Hematopoietic multipotent progenitor cell (in vitro differentiated cells): ENCODE data around the gene ARL5C. TPM values are rescaled to one million over a fixed set of nuclear protein-coding genes. Genes with fewer than 3 reads are reported as not detected.
"Not testable (repeated sequence)": the region's sequence is repeated elsewhere in the genome, so short reads cannot be mapped to it uniquely, and the experiment has no call there.

ENCODE experiments used
- DNase-seq, 3 donors: peaks; one replicate each; pipeline ENCODE4 v3.0.0-alpha.2; 2011 to 2015; ENCODE audit warnings: low read depth in 2 of 3, low spot score in 2 of 3
- total RNA-seq: library from RNA; depleted of rRNA; stranded (reverse); fragments of >200 nt; gene quantifications from one replicate; pipeline ENCODE4 v1.2.3, GENCODE V29; 2012

The ARL5C gene
- total RNA-seq, 1 donor = 0.54 TPM

DNA sequence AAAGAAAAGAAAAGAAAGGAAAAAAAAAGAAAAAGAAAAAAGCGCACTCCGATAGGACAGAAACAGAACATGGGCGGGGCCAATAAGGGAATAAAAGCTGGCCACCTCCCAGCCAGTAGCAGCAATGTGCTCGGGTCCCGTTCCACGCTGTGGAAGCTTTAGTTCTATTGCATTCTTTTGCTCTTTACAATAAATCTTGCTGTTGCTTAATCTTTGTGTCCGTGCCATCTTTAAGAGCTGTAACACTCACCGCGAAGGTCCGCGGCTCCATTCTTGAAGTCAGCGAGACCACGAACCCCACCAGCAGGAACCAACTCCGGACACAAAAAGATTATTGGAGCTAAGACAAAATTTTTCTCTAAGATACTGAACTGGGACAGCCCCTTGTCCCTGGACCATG is 3.1 kb upstream of the ARL5C start:
- no peak for DNase-seq

DNA sequence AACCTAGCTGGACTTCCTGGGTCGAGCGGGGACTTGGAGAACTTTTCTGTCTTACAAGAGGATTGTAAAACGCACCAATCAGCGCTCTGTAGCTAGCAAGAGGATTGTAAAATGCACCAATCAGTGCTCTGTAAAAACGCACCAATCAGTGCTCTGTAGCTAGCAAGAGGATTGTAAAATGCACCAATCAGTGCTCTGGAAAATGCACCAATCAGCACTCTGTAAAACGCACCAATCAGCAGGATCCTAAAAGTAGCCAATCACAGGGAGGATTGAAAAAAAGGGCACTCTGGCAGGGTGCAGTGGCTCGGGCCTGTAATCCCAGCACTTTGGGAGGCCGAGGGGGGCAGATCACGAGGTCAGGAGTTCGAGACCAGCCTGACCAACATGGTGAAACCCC is 2.5 kb upstream of the ARL5C start:
- DNase-seq = not testable (repeated sequence)

DNA sequence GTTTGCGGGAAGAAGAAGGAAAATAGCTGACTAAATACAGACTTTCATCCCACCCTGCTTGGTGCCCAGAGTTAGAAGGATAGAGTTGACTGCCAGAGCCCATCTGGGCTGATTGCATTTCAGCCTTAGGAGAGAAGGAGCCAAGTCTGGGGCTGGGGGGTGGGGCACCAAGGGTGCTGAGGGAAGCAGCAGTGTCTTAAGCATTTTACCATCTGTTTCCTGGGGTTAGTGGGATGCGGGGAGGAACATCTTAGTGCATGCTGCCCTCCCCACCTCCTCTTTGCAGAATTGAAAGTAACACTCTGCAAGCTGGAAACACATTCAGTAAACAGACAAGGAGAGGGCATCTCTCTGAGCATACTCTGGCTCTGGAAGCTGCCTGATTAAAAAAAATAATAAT is 1.5 kb upstream of the ARL5C start:
- DNase-seq = peak in 2 of 3 donors; percentile 83 to 95

DNA sequence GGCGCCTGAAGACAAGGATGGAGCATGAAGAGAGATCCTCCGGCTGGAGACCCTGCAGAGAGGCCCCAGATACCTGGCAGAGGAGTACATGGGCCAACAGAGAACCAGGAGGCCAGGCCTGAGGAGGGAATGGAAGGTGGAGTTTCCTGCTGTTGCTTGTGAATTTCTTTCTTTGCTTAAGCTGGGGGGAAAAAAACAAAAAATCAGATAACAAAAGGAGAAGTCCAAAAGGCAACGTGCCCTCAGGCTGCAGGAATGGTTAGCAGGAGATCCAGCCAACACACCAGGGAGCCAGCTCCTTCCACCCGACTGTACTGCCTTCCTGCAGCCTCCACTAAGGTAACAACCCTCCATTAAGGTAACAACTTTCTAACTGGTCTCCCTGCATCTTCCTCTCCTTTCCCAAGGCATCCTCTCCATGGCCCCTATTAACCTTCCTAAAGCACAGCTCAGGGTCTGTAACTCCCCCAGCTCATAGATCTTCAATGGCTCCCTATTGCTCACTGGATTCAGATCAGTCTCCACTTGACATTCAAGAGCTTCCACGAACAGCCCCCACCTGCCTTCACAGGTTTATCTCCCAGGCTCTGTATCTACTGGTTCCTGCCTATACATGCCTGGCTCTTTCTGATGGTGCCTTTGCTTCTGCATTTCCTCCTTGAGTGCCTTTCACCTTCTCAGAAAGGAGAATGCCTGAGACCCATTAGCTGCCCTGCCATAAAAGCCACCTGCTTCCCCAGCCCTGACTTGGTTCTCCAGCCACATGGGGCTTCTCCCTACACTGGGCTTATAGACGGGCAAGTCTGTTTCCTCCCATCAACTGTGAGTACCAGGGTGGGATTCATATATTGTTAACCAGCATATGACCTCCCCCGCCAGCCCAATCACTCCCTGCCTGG is 725 bp upstream of the ARL5C start:
- DNase-seq = peak in 1 of 3 donors; percentile 42

GRCh38 chr17:39165178-39165840 is 652 bp downstream of the ARL5C start:
- no peak for DNase-seq

GRCh38 chr17:39164675-39165143 is 1.3 kb downstream of the ARL5C start:
- DNase-seq = peak in 2 of 3 donors; percentile 89 to 93

DNA sequence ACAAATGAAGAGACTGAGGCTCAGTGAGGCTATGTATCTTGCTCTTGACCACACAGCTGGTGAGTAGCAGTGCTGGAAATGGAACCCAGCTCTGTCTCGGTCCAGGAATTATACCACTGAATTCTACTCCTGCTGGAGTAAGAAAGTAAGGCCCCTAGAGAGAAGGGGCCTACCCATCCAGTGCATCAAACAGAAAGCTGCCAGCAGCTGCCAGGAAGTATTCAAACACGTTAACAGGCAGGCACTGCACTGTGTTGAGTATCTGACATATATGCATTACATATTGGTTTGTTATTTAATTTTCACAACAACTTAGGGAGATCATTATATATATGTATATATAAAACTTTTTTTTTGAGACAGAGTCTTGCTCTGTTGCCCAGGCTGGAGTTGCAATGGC is 4.0 kb downstream of the ARL5C start:
- no peak for DNase-seq

GRCh38 chr17:39158623-39159022 is 7.3 kb downstream of the ARL5C start:
- no peak for DNase-seq

DNA sequence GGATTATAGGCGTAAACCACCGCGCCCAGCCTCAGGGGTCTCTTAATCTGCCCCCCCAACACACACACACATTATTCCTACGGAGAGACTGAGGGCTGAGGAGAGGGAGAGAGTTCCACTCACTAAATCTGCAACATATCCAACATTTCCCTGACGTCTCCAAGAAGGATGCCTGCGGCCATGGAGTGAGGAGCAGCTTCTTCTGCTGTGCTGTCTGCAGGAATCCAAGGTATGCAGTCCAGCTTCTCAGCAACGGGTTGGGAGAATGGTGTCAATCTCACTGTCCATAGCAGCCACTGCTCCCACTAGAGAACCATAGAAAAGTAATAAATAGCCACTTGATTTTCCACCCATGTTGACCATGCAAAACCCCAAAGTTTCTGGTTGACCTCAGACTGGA is 9.5 kb downstream of the ARL5C start:
- no peak for DNase-seq

- no peak for DNase-seq
Measured at GRCh38 chr17:39155654-39156053, 10.3 kb downstream of the ARL5C start.

- peak; percentile 86 to 94 (median 87) for DNase-seq
Measured at GRCh38 chr17:39153599-39154051, 12.3 kb downstream of the ARL5C start.

DNA sequence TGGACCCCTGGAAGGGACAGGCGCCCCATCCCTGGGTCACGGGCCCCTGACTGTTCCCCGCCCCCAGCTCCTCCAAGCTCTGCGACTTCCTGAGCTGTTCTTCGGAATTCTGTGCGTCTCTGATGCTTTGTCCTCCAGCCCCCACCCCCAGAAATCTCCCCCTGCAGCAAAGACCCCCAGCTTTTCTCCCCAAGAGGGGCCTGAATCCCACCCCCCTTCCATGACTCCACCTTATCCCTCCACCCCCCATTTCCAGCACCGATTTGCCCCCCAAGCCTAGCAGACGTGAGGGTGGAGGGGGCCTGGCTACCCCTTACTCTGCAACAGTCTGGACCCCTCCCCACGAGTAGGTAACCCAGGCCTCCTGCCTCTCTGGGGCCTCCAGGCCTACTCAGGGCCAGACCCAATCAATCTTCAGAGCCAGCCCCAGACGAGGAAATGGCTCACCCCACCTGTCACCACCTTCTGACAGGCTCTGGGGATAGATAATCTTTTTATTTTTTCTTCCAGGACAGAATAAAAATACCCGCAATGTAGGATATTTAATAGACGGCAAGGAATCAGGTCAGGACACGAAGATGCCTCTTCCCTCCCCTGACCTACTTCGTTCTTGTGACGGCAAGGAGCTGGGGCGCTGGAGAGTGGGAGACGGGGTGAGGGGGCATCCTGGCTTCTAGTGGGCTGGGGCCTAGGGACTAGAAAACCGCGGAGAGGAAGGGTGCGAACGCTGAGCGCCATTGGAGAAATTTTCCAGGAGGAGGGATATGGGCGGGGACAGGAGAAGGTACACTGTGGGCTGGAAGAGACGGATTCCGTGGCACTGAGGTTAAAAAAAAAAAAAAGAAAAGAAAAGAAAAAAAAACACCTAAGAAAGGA is 13.8 kb downstream of the ARL5C start:
- no peak for DNase-seq

DNA sequence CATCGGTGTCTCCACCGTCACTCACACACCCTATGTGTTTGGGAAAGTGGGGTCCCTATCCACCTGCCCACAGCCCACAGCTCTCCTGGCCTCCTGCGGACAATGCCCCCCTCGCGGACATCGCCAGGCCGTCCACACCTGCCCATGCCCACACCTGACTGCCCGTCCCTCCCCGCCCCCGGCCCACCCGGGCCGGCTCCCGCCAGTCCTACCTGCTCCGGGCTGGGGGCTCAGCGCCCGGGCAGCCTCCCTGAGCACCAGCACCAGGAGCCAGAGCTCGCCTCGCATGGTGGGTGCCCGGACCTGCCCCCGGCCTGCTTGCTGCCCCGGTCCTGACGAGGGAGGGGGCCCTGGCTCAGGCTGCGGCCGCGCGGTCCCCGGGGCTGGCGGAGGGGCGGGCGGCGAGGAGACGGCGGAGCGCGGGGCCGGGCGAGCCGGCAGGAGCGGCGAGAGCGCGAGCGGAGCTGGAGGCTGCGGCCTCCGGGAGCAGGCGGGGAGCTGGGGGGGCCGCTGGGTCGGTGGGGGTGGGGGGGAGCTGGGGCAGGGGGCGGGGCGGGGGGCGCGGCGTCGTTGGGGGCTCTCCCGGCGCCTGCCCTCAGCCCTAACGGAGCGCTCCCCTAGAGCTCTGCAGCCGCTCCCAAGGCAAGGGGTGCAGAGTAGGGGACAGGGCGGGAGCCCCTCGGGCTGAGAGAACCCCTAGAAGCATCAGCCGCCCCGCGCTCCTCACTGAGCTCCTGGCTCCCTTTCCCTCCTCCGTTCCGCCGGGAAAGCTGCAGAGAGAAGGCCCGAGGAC is 14.6 kb downstream of the ARL5C start, which contains the start of gene PLXDC1:
PLXDC1 (minus strand) TSS at position 488 of the 793 bp plus-strand sequence; CDS start at position 288, 200 bp downstream.
- no peak for DNase-seq

GRCh38 chr17:39150795-39151149 is 15.2 kb downstream of the ARL5C start:
- DNase-seq = no peak

DNA sequence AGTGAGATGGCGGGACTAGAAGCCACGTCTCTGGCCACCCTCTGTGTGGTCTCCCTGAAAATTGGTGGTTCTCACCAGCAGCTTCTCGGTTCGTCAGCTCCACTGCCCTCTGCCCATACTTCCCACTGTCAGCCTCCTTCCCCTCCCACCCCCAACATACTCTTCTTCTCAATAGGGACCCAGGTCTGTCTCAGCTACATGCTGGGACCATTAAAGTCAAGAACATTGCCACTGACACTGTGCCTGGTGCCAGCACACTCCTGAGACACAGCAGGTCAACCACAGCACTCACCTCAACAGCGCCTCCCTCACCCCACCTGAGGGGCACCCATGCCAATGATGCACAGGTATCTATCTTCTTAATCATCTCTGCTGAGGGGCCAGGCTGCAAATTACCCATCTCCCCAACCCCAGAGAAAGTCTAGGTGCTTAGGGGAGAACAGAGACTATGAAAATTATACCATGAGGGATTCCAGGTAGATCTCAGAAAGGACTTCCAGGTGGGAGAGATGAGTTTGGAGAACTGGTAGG is 15.8 kb downstream of the ARL5C start:
- no peak for DNase-seq

DNA sequence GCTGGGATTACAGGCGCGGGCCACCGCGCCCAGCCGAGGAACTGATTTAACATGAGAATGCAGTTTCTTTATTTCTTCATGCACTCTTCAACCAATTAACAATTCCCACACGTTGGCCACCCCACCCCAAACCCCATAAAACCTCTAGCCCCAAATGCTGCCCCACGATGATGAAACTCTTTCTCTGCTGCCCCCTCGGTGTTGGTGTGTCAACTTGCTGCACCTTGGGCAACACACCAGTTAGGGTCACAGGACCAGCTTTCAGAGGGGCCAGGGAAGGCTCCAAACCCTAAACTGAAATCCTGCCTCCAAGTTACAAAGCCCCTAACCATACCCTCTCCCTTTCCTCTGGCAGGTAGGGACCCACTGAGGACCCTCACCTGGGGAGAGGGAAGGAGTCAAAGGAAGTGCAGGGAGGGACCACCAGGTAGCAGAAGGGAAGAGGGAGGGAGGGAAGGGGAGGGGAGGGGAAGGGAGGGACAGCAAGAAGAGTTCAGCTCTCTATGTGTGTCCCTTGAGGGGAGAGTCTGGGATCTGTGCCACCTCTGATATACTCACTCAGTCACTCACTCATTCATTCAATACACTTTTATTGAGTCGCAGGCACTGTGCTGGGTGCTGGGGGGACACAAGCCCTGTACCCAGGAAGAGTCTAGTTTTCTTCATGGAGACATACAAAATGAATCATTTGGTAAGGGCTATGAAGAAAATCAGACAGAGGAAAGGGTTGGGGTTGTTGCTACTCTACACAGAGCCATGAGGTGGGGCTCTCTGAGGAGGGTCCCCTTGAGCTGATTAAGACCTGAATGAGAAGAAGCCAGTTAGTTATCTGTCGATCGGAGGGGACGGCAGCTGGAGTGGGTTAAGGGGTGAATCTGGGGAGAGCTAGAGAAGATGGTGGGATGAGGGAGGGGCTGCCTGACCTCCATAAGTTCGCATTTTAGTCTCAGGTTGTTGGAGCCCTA is 18.5 kb downstream of the ARL5C start:
- no peak for DNase-seq

- no peak for DNase-seq
Measured at GRCh38 chr17:39146273-39146672, 19.7 kb downstream of the ARL5C start.

- DNase-seq = no peak
Measured at GRCh38 chr17:39145143-39145542, 20.8 kb downstream of the ARL5C start.
